ENCODE data around the gene RPUSD2. TPM values are rescaled to one million over a fixed set of nuclear protein-coding genes. Genes with fewer than 3 reads are reported as not detected.

Gene RPUSD2
- total RNA-seq, 1 experiment from 2014 or later: 17.5 TPM

GRCh38 chr15:40536501-40536900 lies 32.6 kb upstream of the RPUSD2 start:
- TF ChIP-seq SIN3A (IDR thresholded peaks at IDR 0.05; ENCODE audit: borderline replicate concordance, insufficient read depth, low read depth, low read length): no peak
- TF ChIP-seq CTCF (IDR thresholded peaks at IDR 0.05): no peak
- TF ChIP-seq REST (IDR thresholded peaks at IDR 0.05; ENCODE audit: insufficient read depth in 1 of 2, low read depth in 2 of 2, low read length in 1 of 2): no peak
- no peak for TF ChIP-seq TCF7L2 (IDR thresholded peaks at IDR 0.05; ENCODE audit: low read depth, low read length)
- no peak for TF ChIP-seq POLR2AphosphoS5 (IDR thresholded peaks at IDR 0.05; ENCODE audit: low read depth, low read length)
- DNase-seq (ENCODE audit: low read depth, low spot score): no peak
- ChIA-PET CTCF (no interaction called here), POLR2A (no interaction called here)
- no peak overlapping the region for H3K4me3 ChIP-seq (ENCODE audit: low read depth in 2 of 2, low read length in 2 of 2)
- BruUV-seq (replicated peaks): no TSS peak
- no peaks in the 10 kb centered on the region for H3K27me3 ChIP-seq (ENCODE audit: control insufficient read depth, insufficient read depth, low read length)
- no peaks in the 10 kb centered on the region for H3K36me3 ChIP-seq (ENCODE audit: control insufficient read depth, insufficient read depth, low read length)
- no peak for ATAC-seq
- H3K4me1 ChIP-seq (ENCODE audit: control insufficient read depth, insufficient read depth, low read length): no peaks in the 10 kb centered on the region
- in situ Hi-C loops (cut with HindIII; ENCODE audit: low pct_unique_long_range_greater_than_20kb, low sequenced_read_pairs): no loop called here
- no peaks in the 10 kb centered on the region for H3K9me3 ChIP-seq (ENCODE audit: control insufficient read depth, insufficient read depth, low read depth, low read length)
- intact Hi-C loops (cut with micrococcal nuclease; ENCODE audit: unreplicated experiment): no loop called here
- no peak overlapping the region for H3K27ac ChIP-seq (ENCODE audit: low read length)

DNA sequence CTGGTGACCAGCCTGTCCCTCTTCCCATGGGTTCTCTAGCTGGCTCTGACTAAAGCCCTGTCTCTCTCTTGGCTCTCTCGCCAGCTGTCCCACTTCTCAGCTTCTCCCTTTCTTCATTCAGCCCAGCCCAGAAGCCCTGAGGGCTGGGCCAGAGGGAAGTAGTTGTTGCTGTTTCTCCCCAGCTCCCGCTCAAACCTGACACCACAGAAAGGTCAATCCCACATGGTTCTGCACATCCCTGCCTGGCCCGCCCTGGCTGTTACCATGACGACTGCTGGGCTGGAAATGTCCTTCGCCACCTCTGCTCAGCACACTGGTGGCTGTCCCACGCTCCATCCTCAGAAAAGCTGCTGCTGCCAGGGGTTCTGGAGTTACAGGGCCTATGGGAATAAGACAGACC lies 30.1 kb upstream of the RPUSD2 start:
- ATAC-seq (0 out of 2 replicates have a peak, but pooled peaks have one; percentile 31), DNase-seq (ENCODE audit: low read depth, low spot score) (no peak)
- ChIA-PET POLR2A (no interaction called here), CTCF (no interaction called here)
- Histone ChIP-seq H3K36me3 (ENCODE audit: control insufficient read depth, insufficient read depth, low read length) (no peaks in the 10 kb centered on the region), H3K27me3 (ENCODE audit: control insufficient read depth, insufficient read depth, low read length) (no peaks in the 10 kb centered on the region), H3K4me3 (ENCODE audit: low read depth in 2 of 2, low read length in 2 of 2) (no peak overlapping the region), H3K9me3 (ENCODE audit: control insufficient read depth, insufficient read depth, low read depth, low read length) (no peaks in the 10 kb centered on the region), H3K27ac (ENCODE audit: low read length) (no peak overlapping the region), H3K4me1 (ENCODE audit: control insufficient read depth, insufficient read depth, low read length) (no peaks in the 10 kb centered on the region)
- no peak for TF ChIP-seq TCF7L2 (IDR thresholded peaks at IDR 0.05; ENCODE audit: low read depth, low read length)
- TF ChIP-seq CTCF (IDR thresholded peaks at IDR 0.05): no peak
- no peak for TF ChIP-seq SIN3A (IDR thresholded peaks at IDR 0.05; ENCODE audit: borderline replicate concordance, insufficient read depth, low read depth, low read length)
- TF ChIP-seq REST (IDR thresholded peaks at IDR 0.05; ENCODE audit: insufficient read depth in 1 of 2, low read depth in 2 of 2, low read length in 1 of 2): no peak
- TF ChIP-seq POLR2AphosphoS5 (IDR thresholded peaks at IDR 0.05; ENCODE audit: low read depth, low read length): no peak
- intact Hi-C loops (cut with micrococcal nuclease; ENCODE audit: unreplicated experiment): no loop called here
- in situ Hi-C loops (cut with HindIII; ENCODE audit: low pct_unique_long_range_greater_than_20kb, low sequenced_read_pairs): no loop called here
- BruUV-seq (replicated peaks): no TSS peak
